ENCODE measurements around the gene TMEM51. TPM values are rescaled to one million over a fixed set of nuclear protein-coding genes. Genes with fewer than 3 reads are reported as not detected.

Gene TMEM51
- total and polyA plus RNA-seq, 2 of the 13 experiments (the other 11 are each of a cell fraction or from before 2014, with no cell fraction given): 12.2 to 22.3 TPM

- 0 out of 4 replicates have a peak, but pooled peaks of 1 of the 2 experiments have one; percentile 17 for TF ChIP-seq ATF4 (CRISPR knock-in tag; IDR thresholded peaks at IDR 0.05)
- TF ChIP-seq FOXP1 (IDR thresholded peaks at IDR 0.05): no peak
- TF ChIP-seq FOXP1 (CRISPR knock-in tag; IDR thresholded peaks at IDR 0.05): peak; percentile 93
- TF ChIP-seq SALL1 (CRISPR knock-in tag; IDR thresholded peaks at IDR 0.05): peak; percentile 70
- TF ChIP-seq, protein P1, sequence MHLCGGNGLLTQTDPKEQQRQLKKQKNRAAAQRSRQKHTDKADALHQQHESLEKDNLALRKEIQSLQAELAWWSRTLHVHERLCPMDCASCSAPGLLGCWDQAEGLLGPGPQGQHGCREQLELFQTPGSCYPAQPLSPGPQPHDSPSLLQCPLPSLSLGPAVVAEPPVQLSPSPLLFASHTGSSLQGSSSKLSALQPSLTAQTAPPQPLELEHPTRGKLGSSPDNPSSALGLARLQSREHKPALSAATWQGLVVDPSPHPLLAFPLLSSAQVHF (CRISPR knock-in tag; IDR thresholded peaks at IDR 0.05): no peak
- TF ChIP-seq GATAD2A (CRISPR knock-in tag; IDR thresholded peaks at IDR 0.05): peak; percentile 67
- TF ChIP-seq SOX13 (IDR thresholded peaks at IDR 0.05): no peak
- TF ChIP-seq SOX13 (CRISPR knock-in tag; conservative IDR thresholded peaks at IDR 0.05 in 1 of 2, IDR thresholded peaks at IDR 0.05 in 1 of 2): peak in 1 of 2 experiments; percentile 50; a peak in 1 of 4 replicates
- TF ChIP-seq HNF4A (CRISPR knock-in tag; IDR thresholded peaks at IDR 0.05): 0 out of 2 replicates have a peak, but pooled peaks have one; percentile 15
- no peak for TF ChIP-seq ZNF597 (CRISPR knock-in tag; IDR thresholded peaks at IDR 0.05)
- peak; percentile 56 for TF ChIP-seq FOXA3 (CRISPR knock-in tag; IDR thresholded peaks at IDR 0.05)
- no peak for TF ChIP-seq ZXDC (CRISPR knock-in tag; IDR thresholded peaks at IDR 0.05)
- peak; percentile 51; the same call in 1 of the 2 replicates for TF ChIP-seq ZNF460 (CRISPR knock-in tag; IDR thresholded peaks at IDR 0.05; ENCODE audit: borderline replicate concordance)
- TF ChIP-seq, protein P2, sequence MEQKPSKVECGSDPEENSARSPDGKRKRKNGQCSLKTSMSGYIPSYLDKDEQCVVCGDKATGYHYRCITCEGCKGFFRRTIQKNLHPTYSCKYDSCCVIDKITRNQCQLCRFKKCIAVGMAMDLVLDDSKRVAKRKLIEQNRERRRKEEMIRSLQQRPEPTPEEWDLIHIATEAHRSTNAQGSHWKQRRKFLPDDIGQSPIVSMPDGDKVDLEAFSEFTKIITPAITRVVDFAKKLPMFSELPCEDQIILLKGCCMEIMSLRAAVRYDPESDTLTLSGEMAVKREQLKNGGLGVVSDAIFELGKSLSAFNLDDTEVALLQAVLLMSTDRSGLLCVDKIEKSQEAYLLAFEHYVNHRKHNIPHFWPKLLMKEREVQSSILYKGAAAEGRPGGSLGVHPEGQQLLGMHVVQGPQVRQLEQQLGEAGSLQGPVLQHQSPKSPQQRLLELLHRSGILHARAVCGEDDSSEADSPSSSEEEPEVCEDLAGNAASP (CRISPR knock-in tag; IDR thresholded peaks at IDR 0.05; ENCODE audit: borderline replicate concordance): peak; percentile 36; the same call in 1 of the 2 replicates
- TF ChIP-seq RARA (CRISPR knock-in tag; IDR thresholded peaks at IDR 0.05): peak; percentile 77
- TF ChIP-seq FOXP4 (CRISPR knock-in tag; IDR thresholded peaks at IDR 0.05): peak; percentile 75
- TF ChIP-seq NR2F6 (IDR thresholded peaks at IDR 0.05): no peak
- peak; percentile 14; the same call in 1 of the 2 replicates for TF ChIP-seq NR2F6 (CRISPR knock-in tag; IDR thresholded peaks at IDR 0.05)
- TF ChIP-seq ZNF570 (CRISPR knock-in tag; IDR thresholded peaks at IDR 0.05; ENCODE audit: borderline replicate concordance): no peak
- TF ChIP-seq SIN3A (IDR thresholded peaks at IDR 0.05; ENCODE audit: borderline replicate concordance, low read depth, low read length): 0 out of 2 replicates have a peak, but pooled peaks have one; percentile 29
Measured at GRCh38 chr1:15181564-15181963, 28.0 kb downstream of the TMEM51 start (continued).
